ENCODE measurements around the gene PHF13. TPM values are rescaled to one million over a fixed set of nuclear protein-coding genes. Genes with fewer than 3 reads are reported as not detected.
A peak's percentile ranks its signal among the peaks of the same experiment; 100 is the strongest.

Gene PHF13
- total RNA-seq, 6 donors from 2014 or later, result 8.4 to 23.0 (median 9.8) TPM

DNA sequence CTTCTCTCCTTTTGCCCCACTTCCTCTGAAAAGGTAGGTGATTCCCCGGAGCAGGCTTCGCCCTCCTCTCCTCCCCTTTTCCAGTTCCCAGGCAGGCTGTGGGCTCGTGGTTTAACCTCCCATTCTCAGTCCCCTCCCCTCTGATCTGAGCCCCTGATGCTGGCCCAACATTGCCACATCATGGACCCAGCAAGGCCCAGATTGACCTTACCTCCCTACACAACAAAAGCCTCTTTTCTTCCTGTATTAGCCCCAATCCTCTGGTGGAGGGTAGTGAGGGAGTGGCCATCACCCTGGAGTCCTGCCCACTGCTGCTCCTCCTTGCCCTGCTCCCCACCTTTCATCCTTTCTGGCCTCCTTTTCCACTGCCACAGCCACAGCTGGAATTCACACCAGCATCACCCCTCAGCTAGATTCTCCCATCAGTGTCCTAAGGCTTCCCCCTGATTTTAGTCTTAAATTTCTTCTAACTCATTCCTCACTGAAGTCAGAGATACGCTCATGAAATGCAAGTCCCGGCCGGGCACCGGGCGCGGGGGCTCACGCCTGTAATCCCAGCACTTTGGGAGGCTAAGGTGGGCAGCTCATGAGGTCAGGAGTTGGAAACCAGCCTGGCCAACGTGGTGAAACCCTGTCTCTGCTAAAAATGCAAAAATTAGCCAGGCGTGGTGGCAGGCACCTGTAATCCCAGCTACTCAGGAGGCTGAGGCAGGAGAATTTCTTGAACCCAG, 40.7 kb upstream of the PHF13 start:
- H3K4me1 ChIP-seq, result no peaks in the 10 kb centered on the region
- TF ChIP-seq, protein P1, sequence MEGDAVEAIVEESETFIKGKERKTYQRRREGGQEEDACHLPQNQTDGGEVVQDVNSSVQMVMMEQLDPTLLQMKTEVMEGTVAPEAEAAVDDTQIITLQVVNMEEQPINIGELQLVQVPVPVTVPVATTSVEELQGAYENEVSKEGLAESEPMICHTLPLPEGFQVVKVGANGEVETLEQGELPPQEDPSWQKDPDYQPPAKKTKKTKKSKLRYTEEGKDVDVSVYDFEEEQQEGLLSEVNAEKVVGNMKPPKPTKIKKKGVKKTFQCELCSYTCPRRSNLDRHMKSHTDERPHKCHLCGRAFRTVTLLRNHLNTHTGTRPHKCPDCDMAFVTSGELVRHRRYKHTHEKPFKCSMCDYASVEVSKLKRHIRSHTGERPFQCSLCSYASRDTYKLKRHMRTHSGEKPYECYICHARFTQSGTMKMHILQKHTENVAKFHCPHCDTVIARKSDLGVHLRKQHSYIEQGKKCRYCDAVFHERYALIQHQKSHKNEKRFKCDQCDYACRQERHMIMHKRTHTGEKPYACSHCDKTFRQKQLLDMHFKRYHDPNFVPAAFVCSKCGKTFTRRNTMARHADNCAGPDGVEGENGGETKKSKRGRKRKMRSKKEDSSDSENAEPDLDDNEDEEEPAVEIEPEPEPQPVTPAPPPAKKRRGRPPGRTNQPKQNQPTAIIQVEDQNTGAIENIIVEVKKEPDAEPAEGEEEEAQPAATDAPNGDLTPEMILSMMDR (IDR thresholded peaks at IDR 0.05), result no peak
- no peaks in the 10 kb centered on the region for H3K27me3 ChIP-seq
- no peaks in the 10 kb centered on the region for H3K36me3 ChIP-seq
- H3K9me3 ChIP-seq, result peaks cover 0 to 7% (median 6%) of the 10 kb centered on the region in 4 donors
- ATAC-seq (ENCODE audit: low FRiP score in 2 of 2) (no peak), DNase-seq (peak in 1 of 2 donors; percentile 77)
- WGBS, 2 donors, result 66 to 76% methylated on average over 12 of the region's 12 CpGs
- no peak overlapping the region for H3K27ac ChIP-seq
- H3K4me3 ChIP-seq, result no peak overlapping the region

DNA sequence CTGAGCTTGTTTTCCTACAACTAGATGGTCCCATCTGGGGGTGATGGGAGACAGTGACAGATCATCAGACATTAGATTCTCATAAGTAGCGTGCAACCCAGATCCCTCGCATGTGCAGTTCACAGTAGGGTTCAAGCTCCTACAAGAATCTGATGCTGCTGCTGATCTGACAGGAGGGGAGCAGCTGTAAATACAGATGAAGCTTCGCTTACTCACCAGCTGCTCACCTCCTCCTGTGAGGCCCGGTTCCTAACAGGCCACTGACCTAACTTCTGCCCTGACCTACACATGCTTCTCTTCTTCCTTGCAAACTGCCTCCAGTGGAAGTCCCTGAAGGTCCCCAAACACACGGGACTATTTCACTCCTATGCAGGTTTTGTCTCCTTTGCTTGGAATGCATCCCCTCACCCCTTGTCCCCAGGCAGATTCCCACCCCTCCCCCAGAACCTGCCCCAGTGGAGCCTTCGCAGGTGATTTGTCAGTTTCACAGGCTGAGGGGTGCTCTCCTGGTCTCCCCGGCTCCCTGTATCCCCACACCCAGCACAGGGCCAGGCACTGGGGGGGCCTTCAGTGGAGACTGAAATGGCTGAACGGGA, 39.4 kb upstream of the PHF13 start:
- DNase-seq, result no peak
- no peak for ATAC-seq (ENCODE audit: low FRiP score in 2 of 2)
- Histone ChIP-seq H3K27ac (no peak overlapping the region), H3K4me1 (peaks cover under 1 to 2% (median 1%) of the 10 kb centered on the region in 4 donors), H3K27me3 (no peaks in the 10 kb centered on the region), H3K4me3 (no peak overlapping the region), H3K9me3 (peaks cover 0 to 7% (median 6%) of the 10 kb centered on the region in 4 donors), H3K36me3 (no peaks in the 10 kb centered on the region)
- WGBS, 2 donors, result 75 to 84% methylated on average over 6 to 8 of the region's 8 CpGs
- TF ChIP-seq, protein P1 (IDR thresholded peaks at IDR 0.05), result no peak
- TF ChIP-seq POLR2AphosphoS5 (IDR thresholded peaks at IDR 0.05) (no peak), POLR2A (IDR thresholded peaks at IDR 0.05) (no peak), EP300 (IDR thresholded peaks at IDR 0.05) (no peak)

DNA sequence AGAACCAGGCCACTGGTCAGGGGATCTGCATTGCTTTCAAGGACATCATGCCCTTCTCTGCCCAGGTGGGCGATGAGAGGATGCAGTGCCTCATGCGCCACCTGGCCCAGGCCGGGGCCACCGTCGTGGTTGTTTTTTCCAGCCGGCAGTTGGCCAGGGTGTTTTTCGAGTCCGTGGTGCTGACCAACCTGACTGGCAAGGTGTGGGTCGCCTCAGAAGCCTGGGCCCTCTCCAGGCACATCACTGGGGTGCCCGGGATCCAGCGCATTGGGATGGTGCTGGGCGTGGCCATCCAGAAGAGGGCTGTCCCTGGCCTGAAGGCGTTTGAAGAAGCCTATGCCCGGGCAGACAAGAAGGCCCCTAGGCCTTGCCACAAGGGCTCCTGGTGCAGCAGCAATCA, 38.7 kb upstream of the PHF13 start:
- no peak for ATAC-seq (ENCODE audit: low FRiP score in 2 of 2)
- 80 to 83% methylated on average over 1 to 14 of the region's 14 CpGs for WGBS, 2 donors
- no peaks in the 10 kb centered on the region for H3K27me3 ChIP-seq
- peaks cover 5 to 6% (median 5%) of the 10 kb centered on the region in 4 donors for H3K4me1 ChIP-seq
- H3K36me3 ChIP-seq, result no peaks in the 10 kb centered on the region
- peaks cover 0 to 7% (median 6%) of the 10 kb centered on the region in 4 donors for H3K9me3 ChIP-seq
- TF ChIP-seq POLR2A (IDR thresholded peaks at IDR 0.05) (no peak), POLR2AphosphoS5 (IDR thresholded peaks at IDR 0.05) (no peak), EP300 (IDR thresholded peaks at IDR 0.05) (no peak)
- TF ChIP-seq, protein P1 (IDR thresholded peaks at IDR 0.05), result no peak
- H3K27ac ChIP-seq, result no peak overlapping the region
- H3K4me3 ChIP-seq, result no peak overlapping the region
- DNase-seq, result peak in 1 of 2 donors; percentile 68

DNA sequence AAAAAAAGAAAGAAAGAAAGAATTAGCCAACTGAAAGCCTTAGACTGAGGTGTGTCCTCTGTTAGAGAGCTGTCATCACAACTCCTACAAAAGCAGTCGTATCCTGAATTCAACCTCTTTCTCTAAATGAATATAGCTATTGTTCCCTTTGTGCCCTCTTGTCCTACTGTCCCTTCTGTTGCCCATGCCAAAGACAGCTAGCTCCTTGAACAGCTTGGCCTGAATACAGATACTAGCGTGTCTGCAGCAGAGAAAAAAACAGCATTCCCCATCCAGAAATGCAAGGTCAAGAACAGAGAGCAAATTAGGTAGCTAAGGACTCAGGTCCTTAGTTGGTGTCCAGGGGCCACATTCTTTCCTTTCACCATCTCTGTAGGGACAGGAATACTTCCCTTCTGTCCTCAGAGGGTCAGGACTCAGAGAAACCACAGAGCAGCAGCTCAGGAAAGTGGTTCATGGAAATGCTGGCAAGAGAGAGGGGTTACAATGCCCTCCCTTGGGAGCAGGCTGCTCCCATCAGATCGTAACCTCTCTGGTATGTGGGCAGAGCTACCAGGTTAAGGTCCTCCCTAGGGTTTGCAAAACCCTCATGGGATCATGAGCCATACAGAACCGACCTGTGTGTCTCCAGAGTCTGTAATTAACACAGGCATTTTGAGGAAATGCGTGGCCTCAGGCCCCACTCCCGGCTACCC, 35.6 kb upstream of the PHF13 start:
- no peaks in the 10 kb centered on the region for H3K9me3 ChIP-seq
- no peaks in the 10 kb centered on the region for H3K36me3 ChIP-seq
- H3K27me3 ChIP-seq, result no peaks in the 10 kb centered on the region
- no peak overlapping the region for H3K27ac ChIP-seq
- TF ChIP-seq, protein P1 (IDR thresholded peaks at IDR 0.05), result no peak
- TF ChIP-seq POLR2A (IDR thresholded peaks at IDR 0.05) (no peak), POLR2AphosphoS5 (IDR thresholded peaks at IDR 0.05) (no peak), EP300 (IDR thresholded peaks at IDR 0.05) (no peak)
- ATAC-seq (ENCODE audit: low FRiP score in 2 of 2), result no peak
- 88 to 94% methylated on average over 6 of the region's 6 CpGs for whole genome bisulfite sequencing, 2 donors
- no peak for DNase-seq
- H3K4me3 ChIP-seq, result no peak overlapping the region
- peaks cover 27 to 32% (median 31%) of the 10 kb centered on the region in 4 donors for H3K4me1 ChIP-seq
